Activated CD4-positive, alpha-beta T cell treated with anti-CD3 and anti-CD28 coated beads, Interleukin-2, amount 50 U/mL, for 4 hours (primary cell): ENCODE results near the gene EPB41L3.
"Not testable (repeated sequence)": the region's sequence is repeated elsewhere in the genome, so short reads cannot be mapped to it uniquely, and the experiment has no call there.

Experiments
- DNase-seq, 2 experiments: peaks; one replicate each; pipeline ENCODE4 v3.0.0-alpha.2; 2020

EPB41L3 gene

DNA sequence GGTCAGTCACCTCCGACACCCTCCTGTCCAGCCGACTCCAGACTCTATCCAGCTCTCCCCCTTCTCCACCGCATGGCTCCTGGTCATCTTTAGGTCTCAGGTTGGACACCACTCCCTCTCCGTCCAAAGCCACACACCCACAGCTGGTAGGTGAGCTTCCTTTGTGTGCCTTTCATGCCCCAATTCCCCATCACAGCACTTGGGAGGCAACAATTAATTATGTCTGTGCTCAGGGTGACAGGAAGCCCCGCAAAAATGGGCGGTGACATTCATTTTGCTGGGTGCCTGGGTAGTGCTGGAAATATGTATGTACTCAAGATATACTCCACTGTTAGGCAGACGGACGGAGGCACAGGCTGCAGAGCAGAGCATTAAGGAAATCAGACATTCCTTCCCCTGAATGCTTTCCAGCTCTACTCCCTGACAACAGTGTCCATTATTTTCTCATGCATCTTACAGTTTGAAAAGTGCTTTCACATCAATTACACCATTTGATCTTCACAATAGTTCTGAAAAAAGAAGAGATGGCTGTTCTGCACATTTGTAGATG, 13.1 kb downstream of the EPB41L3 start:
- DNase-seq, result no peak

DNA sequence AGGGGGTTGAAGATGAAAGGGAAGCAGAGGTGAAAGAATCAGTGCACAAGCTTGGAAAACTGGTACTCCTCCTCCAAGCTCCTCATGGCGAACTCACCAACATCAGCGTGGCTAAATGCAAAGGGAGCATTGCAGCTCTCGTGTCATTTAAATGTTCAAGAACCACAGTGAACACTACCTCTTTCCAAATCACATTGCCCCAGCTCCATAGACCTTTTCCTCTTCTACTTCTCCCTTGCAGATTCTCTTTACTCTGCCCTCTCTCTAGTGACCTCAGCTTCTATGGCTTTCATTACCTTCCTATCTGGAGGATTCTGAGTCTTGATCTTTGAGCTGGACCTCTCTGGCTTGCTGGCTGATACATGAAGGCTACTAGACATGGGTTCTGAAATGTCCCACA, 14.3 kb downstream of the EPB41L3 start:
- no peak for DNase-seq

DNA sequence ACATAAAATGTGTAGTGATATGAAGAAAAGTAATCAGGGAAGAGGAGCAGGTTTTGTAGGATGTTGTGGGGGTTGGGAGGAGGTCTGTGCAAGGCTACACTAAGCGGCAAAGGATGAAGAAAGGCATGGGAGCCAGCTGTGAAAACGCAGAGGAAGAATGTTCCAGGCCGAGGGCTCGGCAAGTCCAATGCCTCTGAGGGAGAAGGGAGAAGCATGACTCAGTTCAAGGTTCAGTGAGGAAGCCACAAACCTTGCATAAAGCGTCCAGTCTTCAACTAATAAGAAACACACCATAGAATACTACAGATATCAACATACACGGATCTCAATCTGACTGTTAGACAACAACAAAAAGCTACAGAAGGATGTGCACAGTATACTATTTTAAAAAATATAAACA, 16.2 kb downstream of the EPB41L3 start:
- DNase-seq, result no peak

DNA sequence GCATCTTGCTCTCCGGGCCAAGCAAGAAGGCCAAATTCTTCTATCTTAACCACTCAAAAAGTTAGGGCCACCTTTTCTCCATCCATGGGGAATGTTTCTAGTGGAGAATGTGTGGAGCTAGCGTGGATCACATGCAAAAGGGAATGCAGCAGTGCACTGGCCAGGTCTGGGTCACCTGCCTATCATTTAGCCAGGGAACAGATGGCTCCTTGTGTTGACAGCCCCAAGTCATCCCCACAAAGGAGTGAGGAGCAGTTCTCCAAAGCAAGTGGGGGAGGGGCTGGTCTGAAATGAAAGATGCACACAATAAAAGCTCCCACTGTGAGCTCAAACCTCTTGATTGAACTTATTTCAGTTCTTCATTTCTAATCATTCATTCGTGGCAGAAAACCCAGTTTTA, 19.1 kb downstream of the EPB41L3 start:
- no peak for DNase-seq

GRCh38 chr18:5521000-5521399, 22.8 kb downstream of the EPB41L3 start:
- DNase-seq, result no peak

- DNase-seq, result no peak
These were observed 23.3 kb downstream of the EPB41L3 start for GRCh38 chr18:5520464-5520863.

DNA sequence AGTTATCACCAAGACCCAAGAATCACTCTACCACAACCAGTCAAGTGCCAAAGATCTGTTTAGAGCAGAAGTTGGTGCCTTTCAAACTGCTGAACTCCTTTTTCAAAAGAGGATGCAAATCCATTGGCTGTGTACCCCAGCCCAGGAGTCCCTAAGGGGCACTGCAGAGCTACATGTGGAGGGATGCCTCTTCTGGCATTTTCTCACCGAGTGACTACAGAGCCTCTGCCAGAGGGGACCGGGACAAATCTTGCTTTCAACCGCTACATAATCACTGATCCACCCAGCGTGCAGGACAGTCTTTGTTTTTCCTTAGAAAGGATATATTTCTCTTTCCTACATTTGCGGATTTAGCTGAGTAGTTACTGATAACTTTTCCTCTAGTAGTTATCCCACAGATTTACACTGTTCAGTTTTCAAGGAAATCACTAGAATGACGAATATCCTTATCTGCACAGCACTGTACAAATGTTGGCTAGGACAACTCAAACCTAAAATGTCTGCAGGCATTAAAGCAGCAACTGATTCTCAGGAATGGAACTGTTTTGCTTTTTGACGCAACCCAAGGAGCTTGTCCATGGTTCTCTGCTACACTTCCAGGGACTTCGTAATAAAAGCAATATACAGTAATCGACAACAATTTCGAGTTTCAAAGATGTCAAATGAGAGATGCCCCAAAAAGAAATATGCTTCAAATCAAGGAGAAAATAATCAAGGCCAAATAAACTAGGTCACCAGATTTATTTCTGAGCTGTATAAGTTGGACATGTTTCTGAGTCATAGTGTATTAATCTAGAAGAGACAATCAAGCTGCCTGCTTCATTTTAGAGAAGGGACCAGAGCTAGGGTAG, 24.1 kb downstream of the EPB41L3 start:
- DNase-seq, result no peak

GRCh38 chr18:5518899-5519371, 24.9 kb downstream of the EPB41L3 start:
- no peak for DNase-seq

DNA sequence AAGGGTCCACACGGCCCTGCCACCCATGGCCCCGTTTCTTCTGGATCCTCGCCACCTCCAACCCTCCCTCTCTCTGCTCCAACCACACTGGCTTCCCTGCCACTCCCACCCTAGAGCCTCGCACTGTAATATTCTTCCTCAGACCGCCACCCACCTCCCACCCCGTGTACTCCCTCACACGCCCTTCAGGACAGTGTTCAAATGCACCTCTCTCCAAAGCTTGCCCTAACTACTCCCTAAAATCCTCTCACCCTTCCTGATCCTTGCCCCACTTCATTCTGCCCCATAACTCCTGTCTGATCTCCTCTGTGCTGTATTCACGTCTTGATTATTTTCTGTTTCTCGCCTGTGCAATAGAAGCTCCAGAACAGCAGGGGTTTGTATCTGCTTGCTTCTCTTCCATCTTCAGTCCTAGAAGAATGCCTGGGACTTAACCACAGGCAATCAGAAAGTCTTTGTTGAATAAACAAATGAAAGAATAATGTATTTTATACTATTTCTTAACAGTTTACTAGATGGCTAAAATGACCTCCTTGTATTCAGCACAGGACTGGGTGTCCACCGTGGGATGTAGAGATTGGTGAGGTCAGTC, 25.5 kb downstream of the EPB41L3 start:
- DNase-seq, result no peak

DNA sequence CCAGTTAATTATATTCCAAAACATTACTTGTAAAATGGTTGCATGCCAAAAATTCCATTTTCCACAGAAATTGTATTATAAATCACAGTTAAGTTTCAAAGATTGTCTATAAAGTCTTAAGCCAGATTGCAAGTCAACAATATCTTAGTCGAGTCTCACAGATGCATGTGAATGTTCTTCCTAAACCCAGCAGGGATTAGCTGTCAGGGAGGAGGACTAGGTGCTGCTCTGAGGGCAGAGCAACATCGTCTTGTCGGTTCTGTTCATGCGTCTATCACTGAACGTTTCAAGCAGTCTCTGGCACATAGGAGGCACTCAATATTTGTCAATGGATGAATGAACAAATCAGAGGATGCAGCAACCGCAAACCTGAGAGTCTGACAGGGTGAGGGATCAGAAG, 27.0 kb downstream of the EPB41L3 start:
- no peak for DNase-seq

DNA sequence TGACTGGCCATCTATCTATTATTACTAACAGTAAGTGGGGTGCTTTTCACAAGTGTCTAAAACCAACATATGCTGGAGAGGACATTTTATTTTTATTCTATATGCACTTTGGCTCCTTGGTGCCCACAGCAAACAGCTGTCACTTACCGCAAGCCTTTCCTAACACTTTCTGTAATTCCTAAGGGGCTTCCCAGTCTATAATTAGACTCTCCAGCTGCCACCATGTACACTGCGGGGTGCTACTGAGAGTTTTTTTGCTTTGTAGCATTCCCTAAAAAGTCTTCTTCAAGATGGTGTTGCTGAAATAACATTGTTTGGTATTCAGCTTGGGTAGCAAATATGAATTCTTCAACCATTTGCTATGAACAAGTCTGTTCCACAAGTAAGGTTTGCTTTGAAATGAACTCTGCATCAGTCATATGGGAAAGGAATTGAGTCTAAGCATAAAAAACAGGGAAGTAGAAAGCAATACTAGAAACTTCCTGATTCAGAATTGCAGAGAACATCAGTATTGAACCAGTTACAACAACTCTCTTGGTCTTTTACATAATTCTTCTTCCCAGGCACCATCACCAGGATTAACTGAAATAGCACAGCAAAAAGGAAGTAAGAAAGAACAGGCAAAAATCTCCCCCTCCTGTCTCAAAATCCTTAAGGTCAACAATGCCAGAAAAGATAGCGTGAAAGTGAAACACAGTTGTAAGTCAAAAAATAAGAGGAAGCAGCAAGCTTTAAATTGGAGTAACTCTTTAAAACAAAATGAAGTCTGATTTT, 28.6 kb downstream of the EPB41L3 start:
- DNase-seq, result no peak

DNA sequence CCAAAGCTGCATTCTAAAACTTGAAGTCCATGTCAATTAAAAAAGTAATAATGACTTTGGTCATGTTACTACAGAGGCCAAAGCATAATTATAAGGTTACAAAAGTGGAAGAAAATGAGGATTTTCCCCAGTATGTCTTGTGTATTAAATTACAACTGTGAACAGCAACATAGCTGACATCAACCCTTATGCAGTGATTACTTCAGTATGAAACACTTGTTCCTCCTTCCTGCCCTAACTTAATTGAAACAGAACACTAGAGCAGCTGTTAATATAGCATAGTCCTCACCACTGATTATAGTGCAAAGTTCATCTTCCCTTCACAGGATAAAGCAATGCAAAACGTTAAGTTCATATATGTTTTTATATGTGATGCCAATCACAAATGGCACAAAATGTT, 29.9 kb downstream of the EPB41L3 start:
- DNase-seq, result no peak

DNA sequence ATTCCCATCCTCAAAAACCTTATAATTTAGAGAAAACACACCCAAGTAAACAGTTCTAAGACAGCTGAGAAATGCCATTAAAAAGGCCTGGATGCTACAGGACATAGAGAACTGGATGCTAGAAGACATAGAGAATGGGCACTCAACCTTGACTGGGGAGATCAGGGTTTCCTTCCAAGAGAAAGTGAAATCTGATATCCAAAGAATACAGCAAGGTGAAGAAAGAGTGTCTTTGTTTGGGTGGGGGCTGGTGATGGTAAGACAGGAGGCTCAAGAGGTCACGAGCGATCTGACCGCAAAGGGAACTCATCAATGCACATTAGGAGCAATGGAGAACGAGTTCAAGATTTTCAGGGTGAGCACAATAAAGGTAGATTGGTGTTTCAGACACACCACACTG, 31.6 kb downstream of the EPB41L3 start:
- no peak for DNase-seq

DNA sequence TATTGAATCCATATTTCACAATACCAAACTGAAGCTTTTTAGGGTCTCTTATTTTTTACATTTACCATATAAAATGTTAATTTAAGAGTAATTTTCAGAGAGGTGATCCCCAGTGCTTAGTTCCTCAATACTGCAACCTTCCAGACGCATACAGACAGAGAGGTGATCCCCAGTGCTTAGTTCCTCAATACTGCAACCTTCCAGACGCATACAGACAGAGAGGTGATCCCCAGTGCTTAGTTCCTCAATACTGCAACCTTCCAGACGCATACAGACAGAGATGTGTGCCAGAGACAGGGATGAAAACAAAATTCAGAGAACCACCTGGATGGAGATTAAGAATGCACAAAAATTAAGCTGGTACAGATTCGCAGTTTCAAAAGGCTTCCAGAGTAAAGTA, 32.3 kb downstream of the EPB41L3 start:
- DNase-seq, result not testable (repeated sequence)

GRCh38 chr18:5510135-5510846, 33.5 kb downstream of the EPB41L3 start:
- no peak for DNase-seq

DNA sequence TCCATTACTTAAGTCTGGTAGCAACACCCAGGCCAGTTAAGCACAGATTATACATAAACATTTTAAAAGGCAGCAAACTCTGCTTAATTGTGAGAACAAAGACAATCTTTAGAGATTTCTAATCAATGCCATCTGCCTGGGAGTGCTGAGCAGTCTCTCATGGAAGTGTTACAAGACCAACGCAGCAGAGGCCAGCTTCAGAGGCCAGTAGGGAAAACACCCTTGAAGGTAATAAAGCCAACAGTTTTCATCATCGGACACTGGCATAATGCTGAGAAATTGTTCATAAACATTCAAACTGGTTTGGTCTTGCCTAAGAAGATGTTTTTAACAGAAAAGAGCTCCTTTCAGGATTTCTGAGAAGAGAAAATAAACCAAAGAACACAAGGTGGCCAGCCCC, 35.0 kb downstream of the EPB41L3 start:
- no peak for DNase-seq

DNA sequence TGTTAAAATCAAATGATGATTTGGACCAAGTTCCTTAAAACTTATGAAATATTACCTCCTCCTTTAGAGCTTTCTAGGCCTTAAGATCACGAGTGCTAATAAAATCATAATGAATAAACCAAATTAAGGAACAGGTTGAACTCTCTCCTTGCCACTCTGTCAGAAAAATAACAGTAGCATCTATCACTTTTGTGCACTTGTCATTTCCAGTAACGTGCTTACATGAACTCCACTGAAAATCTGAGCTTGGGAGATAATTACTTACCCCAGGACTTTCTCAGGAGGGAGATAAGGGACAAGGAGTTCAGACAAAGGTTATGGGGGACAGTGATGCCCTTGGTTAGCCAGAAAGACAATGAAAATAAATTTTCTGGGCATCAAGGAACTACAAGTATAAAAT, 36.0 kb downstream of the EPB41L3 start:
- DNase-seq, result no peak

DNA sequence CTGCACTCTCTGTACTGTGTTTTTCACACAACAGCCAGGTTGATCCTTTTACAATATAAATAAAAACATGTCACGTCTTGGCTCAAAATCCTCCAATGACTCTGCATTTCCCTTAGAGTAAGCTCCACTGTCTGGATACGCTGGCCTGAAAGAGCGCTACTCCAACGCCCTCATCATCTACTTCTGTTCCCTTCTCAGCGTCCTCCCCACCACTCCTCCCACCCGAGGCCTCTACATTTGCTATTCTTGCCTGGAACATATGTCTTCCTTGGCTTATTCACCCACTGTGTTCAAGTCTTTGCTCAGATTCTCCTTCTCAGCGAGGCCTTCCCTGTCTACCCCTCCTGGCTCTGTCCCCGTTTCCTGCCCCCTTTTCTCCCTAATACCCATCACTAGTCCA, 37.6 kb downstream of the EPB41L3 start:
- DNase-seq, result no peak

DNA sequence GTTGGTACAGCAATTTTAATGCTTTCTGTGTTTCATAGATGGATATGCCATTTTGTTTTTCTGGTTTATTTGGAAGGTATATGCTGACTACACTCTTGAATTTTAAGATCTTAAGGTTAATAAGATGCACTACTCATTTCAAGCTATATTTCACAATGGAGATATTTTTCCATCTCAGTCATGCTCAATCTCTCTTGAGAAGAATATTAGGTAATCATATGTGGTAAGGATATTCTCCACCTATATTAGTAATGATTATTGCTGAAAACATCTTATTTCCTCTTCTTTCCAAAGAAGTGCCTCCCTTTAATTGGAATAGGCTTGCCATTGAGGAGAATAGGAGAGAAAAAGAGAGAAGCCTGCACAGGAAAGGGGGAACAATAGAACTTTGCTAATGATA, 40.1 kb downstream of the EPB41L3 start:
- DNase-seq, result no peak

DNA sequence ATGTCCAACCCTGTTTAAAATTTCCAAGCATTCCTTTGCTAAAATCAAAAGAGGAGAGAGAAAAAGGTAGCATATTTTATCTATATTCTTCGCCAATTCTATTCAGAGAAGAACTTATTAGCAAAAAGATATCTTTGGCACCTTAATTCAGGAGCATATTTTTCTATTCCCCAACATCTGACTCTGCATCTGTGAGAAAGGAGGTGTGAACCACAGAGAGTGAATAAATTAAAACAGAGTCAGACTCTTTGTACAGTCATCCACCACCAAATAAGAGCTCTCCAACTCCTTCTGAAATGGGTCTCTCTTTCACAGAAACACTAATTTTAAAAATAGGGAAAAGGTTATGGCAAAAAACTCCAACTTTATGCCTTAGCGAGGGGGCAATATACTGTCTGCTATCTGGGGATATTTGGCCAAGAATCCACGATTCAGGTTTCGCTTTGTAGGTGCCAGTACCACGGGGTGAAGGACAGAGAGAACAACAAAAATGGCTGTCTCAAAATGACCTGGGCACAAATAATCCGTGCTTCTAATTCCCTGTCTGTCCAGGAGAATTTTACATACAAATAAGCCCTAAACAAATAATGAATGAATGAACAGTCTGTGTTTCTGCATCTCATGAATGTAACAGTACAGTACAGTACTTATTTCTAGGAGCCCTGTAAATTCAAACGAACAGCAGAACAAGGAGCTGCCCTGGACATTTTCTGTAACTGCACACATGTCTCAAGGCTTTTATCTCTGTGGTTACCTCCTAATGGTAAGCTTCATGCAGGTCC, 43.4 kb downstream of the EPB41L3 start:
- DNase-seq, result no peak

GRCh38 chr18:5498452-5498851, 45.3 kb downstream of the EPB41L3 start:
- DNase-seq, result no peak

DNA sequence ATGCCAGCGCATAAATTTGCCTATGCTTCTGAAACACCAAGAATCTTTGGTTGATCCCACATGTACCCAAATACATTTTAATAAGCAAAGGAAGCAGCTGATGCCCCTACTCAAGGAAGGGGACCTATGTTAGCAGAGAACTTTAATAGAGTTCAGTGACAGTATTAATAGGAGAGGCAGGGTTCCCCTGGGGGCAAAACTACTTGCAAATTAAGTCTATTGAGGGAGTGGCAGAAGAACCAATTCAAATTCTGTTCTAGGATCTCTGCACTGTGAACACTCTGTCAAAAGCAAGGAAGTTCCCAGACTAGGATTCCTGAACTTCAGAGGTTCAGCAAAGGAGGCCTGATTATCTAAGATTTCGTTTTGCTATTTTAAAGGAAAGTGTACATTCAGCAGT, 47.5 kb downstream of the EPB41L3 start:
- no peak for DNase-seq
